ENCODE results near the gene PNMA8B.

The PNMA8B gene

GRCh38 chr19:46442808-46443450 is 52.7 kb downstream of the PNMA8B start:
- H3K4me3 ChIP-seq (ENCODE audit: low read depth, low read length) = no peak overlapping the region
- TF ChIP-seq, protein P1, sequence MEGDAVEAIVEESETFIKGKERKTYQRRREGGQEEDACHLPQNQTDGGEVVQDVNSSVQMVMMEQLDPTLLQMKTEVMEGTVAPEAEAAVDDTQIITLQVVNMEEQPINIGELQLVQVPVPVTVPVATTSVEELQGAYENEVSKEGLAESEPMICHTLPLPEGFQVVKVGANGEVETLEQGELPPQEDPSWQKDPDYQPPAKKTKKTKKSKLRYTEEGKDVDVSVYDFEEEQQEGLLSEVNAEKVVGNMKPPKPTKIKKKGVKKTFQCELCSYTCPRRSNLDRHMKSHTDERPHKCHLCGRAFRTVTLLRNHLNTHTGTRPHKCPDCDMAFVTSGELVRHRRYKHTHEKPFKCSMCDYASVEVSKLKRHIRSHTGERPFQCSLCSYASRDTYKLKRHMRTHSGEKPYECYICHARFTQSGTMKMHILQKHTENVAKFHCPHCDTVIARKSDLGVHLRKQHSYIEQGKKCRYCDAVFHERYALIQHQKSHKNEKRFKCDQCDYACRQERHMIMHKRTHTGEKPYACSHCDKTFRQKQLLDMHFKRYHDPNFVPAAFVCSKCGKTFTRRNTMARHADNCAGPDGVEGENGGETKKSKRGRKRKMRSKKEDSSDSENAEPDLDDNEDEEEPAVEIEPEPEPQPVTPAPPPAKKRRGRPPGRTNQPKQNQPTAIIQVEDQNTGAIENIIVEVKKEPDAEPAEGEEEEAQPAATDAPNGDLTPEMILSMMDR (IDR thresholded peaks at IDR 0.05; ENCODE audit: low read depth, low read length) = no peak

DNA sequence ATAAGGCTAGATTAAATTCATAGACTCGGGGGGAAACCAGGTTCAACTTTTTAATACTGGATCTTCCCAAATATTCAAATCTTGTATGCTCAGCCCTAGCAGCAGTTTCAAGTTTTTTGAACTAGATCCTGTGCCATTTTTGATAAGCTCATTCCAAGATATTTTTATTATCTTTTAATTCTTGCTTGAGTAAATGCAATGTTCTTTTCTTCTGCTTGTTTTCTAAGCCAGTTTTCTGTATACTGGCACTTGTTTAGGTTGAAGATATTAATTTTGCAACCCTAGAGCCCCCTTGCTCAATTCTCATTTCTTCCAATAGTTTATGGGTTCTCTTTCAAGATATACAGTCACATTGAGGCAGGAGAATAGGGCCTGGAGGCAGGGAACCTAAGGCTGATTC is 53.8 kb downstream of the PNMA8B start:
- H3K4me3 ChIP-seq (ENCODE audit: low read depth, low read length) = no peak overlapping the region
- TF ChIP-seq, protein P1 (IDR thresholded peaks at IDR 0.05; ENCODE audit: low read depth, low read length) = no peak
